AG09309 (cell line): ENCODE measurements around the gene ZFR.

Experiments
- DNase-seq: peaks from one replicate; pipeline ENCODE4 v3.0.0-alpha.2; 2010; ENCODE audit warnings: low read depth
- H3K4me3 ChIP-seq: 2 replicates; pipeline ENCODE4 v1.5.1; 2011; ENCODE audit warnings: mild to moderate bottlenecking, low read depth, low read length, moderate library complexity; ENCODE audit not compliant: control insufficient read depth
- TF ChIP-seq, protein P1 (sequence below): IDR thresholded peaks from 2 replicates; pipeline ENCODE4 v1.5.1; 2011; ENCODE audit warnings: mild to moderate bottlenecking, low read depth, low read length, inconsistent platforms; ENCODE audit not compliant: insufficient read depth, control insufficient read depth; ENCODE audit errors: missing control alignments

Gene ZFR

DNA sequence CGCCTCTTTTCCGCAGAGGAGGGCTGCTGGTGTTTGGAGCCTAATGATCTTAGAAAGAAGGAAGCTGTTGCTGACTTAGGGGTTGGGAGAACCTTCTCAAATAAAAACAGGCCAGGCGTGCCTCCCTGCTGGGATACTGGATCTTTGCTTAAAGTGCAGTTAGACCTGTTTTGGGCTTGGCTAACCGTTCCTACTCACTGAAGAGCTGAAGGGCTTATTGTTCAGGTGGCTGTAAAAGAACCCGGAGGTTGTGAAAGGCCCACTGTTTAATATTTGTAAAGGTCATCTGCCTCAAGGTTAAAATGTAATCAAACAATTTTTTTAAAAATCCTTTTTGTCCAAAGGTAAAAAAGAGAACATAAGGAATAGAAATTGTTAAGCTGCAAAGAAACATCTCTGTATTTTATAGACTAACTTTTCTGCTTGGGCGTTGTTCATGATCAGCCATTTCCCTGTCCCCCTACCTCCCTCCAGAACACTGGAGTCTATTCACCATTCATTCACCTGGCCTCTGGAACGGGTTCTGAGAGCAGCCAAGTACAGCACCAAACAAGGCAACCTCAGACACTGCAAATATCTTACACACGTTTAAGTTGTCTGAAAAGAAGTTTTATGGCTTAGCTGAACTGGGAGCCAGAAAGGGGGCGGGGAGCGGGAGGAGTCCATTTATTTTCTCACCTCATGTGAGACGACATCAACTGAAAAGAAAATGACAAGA is 113.2 kb downstream of the ZFR start:
- no peak overlapping the region for H3K4me3 ChIP-seq
- DNase-seq, result no peak
- TF ChIP-seq, protein P1, sequence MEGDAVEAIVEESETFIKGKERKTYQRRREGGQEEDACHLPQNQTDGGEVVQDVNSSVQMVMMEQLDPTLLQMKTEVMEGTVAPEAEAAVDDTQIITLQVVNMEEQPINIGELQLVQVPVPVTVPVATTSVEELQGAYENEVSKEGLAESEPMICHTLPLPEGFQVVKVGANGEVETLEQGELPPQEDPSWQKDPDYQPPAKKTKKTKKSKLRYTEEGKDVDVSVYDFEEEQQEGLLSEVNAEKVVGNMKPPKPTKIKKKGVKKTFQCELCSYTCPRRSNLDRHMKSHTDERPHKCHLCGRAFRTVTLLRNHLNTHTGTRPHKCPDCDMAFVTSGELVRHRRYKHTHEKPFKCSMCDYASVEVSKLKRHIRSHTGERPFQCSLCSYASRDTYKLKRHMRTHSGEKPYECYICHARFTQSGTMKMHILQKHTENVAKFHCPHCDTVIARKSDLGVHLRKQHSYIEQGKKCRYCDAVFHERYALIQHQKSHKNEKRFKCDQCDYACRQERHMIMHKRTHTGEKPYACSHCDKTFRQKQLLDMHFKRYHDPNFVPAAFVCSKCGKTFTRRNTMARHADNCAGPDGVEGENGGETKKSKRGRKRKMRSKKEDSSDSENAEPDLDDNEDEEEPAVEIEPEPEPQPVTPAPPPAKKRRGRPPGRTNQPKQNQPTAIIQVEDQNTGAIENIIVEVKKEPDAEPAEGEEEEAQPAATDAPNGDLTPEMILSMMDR, result no peak

DNA sequence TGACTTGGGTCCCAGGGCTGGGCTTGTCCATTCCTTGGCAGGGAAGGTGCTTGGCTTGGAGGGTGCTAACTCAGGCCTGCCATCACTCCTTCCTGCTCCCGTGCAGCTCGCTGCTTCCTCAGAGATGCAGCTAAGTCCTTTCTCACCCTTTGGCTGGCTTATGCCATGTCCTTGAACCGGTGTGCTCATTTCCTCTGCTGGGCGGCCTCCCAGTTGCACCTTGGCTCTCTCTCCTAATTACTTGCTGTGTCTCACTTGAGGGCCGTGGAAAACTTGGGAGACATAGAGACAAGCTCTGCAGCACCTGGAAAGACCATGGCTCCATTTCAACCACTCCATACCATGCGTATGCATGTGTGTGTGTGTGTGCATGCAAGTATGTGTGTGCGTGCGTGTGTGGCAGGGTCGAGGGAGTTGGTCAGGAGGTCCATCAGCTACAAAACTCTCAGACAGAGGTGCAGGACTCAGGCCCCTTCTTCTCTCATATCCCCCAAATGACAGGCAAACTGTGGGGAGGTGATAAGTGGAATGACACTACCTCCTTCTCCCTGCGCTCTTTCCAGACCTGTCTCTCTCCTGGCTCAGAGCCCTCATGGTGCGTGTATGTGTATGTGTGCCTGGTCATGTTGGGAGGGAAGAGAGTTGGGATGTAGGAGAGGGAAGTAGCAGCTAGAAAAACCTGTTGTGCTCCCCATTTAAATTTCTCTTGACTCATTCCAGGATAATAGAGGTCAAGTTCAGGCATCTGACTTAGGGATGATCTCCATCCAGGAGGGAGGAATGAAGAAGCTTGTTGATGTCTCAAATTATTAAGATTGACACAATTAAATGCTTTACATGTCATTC is 114.2 kb downstream of the ZFR start:
- no peak for DNase-seq
- TF ChIP-seq, protein P1, result no peak
- H3K4me3 ChIP-seq, result no peak overlapping the region

DNA sequence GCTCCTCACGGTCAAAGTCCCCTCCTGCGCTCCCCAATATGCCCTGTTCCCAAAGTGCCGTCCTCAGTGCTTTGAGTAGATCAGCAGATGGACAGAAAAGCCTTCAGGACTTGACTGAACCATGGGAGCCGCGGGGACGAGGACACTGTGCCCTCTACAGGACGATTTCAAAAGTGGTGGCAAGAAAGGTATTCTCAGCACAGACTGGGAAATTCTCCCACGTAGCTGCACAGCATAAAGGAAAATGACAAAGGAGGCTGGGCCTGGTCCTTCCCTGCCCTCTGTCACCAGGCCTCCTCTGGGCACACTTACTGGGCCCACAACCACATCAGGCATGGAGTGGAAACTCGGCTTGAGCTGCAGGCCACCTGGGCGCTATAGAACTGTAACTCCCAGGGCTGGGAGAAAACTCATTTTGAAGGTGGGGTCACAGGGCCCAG is 115.1 kb downstream of the ZFR start:
- no peak overlapping the region for H3K4me3 ChIP-seq
- TF ChIP-seq, protein P1, result peak; percentile 86
- peak; percentile 34 for DNase-seq

DNA sequence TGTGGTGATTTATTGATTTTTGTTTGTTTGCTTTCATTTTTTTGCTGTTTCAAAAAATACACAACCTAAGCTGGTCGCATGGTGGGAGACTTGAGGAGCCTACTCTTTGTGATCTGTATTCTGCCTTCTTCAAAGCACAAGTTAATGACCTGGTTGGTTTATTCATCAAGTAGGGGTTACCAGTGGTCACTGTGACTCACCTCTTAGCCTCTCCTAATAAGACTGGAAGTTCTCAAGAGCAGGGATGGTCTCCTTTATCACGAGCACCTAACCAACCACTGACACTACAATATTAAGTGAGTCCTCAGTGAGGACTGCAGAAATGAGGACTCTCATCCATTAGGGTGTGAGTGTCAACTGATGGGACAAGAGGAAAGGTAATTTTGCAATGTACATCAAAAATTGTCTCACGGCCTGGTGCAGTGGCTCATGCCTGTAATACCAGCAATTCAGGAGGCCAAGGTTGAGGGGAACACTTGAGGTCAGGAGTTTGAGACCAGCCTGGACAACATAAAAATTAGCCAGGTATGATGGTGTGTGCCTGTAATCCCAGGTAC is 118.2 kb downstream of the ZFR start:
- no peak overlapping the region for H3K4me3 ChIP-seq
- TF ChIP-seq, protein P1, result no peak
- DNase-seq, result no peak

DNA sequence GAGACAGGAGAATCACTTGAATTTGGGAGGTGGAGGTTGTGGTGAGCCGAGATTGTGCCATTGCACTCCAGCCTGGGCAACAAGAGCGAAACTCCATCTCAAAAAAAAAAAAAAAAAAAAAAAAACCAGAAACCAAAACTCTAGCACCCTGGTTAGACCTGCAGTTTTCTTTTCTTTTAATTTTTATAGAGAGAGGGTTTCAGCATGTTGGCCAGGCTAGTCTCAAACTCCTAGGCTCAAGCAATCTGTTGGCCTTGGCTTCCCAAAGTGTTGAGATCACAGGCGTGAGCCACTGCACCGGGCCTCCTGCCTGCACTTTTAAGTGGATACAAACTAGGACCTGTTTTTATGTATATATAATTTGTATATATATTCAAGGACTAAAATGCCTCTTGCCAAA is 118.9 kb downstream of the ZFR start:
- TF ChIP-seq, protein P1, result no peak
- no peak overlapping the region for H3K4me3 ChIP-seq
- DNase-seq, result no peak

DNA sequence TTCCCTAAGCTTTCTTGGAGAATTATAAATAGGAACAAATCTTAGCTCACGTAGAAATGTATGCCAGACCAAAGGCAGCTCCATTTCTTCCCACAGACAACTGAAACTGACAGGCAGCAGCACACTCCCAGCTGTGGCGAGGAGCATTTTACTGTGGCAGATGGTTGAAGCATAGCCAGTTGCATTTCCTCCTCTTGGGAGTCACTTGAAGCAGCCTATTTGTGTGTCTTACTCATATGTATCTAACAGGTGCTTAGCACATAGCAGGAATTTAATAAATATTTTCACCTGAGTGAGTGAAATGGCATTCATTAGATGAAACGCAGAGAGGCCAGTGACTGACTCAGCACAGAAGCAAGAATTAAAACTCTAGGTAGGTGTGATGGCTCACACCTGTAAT is 119.5 kb downstream of the ZFR start:
- H3K4me3 ChIP-seq, result no peak overlapping the region
- no peak for DNase-seq
- TF ChIP-seq, protein P1, result no peak
